Mesothelial cell of epicardium (in vitro differentiated cells): Measurements from ENCODE around the gene ME1. TPM values are rescaled to one million over a fixed set of nuclear protein-coding genes. Genes with fewer than 3 reads are reported as not detected.

Experiments used
- DNase-seq, 2 experiments: peaks; one replicate each; pipeline ENCODE4 v3.0.0; 2021; ENCODE audit warnings: low spot score in 2 of 2; ENCODE audit not compliant: unreplicated experiment in 2 of 2
- H3K27ac Mint-ChIP-seq: 2 replicates; pipeline ENCODE4 v1.8.0; 2021; ENCODE audit warnings: mixed read lengths
- H3K27me3 Mint-ChIP-seq: 2 replicates; pipeline ENCODE4 v1.8.0; 2021; ENCODE audit warnings: low read depth, mixed read lengths
- H3K36me3 Mint-ChIP-seq: 2 replicates; pipeline ENCODE4 v1.8.0; 2021; ENCODE audit warnings: mixed read lengths
- H3K4me1 Mint-ChIP-seq: 2 replicates; pipeline ENCODE4 v1.8.0; 2021; ENCODE audit warnings: mixed read lengths
- H3K4me3 Mint-ChIP-seq: 2 replicates; pipeline ENCODE4 v1.8.0; 2021; ENCODE audit warnings: mild to moderate bottlenecking, moderate library complexity, mixed read lengths
- H3K9me3 Mint-ChIP-seq: 2 replicates; pipeline ENCODE4 v1.8.0; 2021; ENCODE audit warnings: mixed read lengths
- CTCF ChIP-seq: fragments of 200-600 bp; sonication (generic); IDR thresholded peaks from one replicate; pipeline ENCODE4 v1.5.0; 2021; ENCODE audit warnings: antibody characterized with exemption; ENCODE audit not compliant: unreplicated experiment
- total RNA-seq: library from RNA; stranded (reverse); gene quantifications from 3 replicates; pipeline ENCODE4 v1.2.1, GENCODE V29; 2021

ME1 gene
- total RNA-seq, 1 donor from 2014 or later = 9.0 TPM

- Mint-ChIP-seq H3K4me3 (no peak overlapping the region), H3K9me3 (no peaks in the 10 kb centered on the region), H3K4me1 (peaks cover 14% of the 10 kb centered on the region), H3K27me3 (no peaks in the 10 kb centered on the region), H3K27ac (peak overlapping the region; percentile 78), H3K36me3 (no peaks in the 10 kb centered on the region)
- DNase-seq = no peak
- no peak for TF ChIP-seq CTCF
Measured at GRCh38 chr6:83221276-83221675, 209.6 kb downstream of the ME1 start.

GRCh38 chr6:83220121-83220520 is 210.7 kb downstream of the ME1 start:
- peaks cover 14% of the 10 kb centered on the region for H3K4me1 Mint-ChIP-seq
- no peak for TF ChIP-seq CTCF
- H3K27me3 Mint-ChIP-seq = no peaks in the 10 kb centered on the region
- DNase-seq = no peak
- H3K9me3 Mint-ChIP-seq = no peaks in the 10 kb centered on the region
- no peak overlapping the region for H3K27ac Mint-ChIP-seq
- no peak overlapping the region for H3K4me3 Mint-ChIP-seq
- H3K36me3 Mint-ChIP-seq = no peaks in the 10 kb centered on the region

GRCh38 chr6:83218646-83219045 is 212.2 kb downstream of the ME1 start:
- Mint-ChIP-seq H3K9me3 (no peaks in the 10 kb centered on the region), H3K4me1 (peaks cover 11% of the 10 kb centered on the region), H3K27me3 (no peaks in the 10 kb centered on the region), H3K27ac (no peak overlapping the region), H3K36me3 (no peaks in the 10 kb centered on the region), H3K4me3 (no peak overlapping the region)
- no peak for DNase-seq
- no peak for TF ChIP-seq CTCF

GRCh38 chr6:83216806-83217205 is 214.0 kb downstream of the ME1 start:
- DNase-seq = no peak
- no peaks in the 10 kb centered on the region for H3K36me3 Mint-ChIP-seq
- no peaks in the 10 kb centered on the region for H3K9me3 Mint-ChIP-seq
- peaks cover 9% of the 10 kb centered on the region for H3K4me1 Mint-ChIP-seq
- H3K27me3 Mint-ChIP-seq = no peaks in the 10 kb centered on the region
- no peak overlapping the region for H3K27ac Mint-ChIP-seq
- no peak overlapping the region for H3K4me3 Mint-ChIP-seq
- TF ChIP-seq CTCF = no peak

- TF ChIP-seq CTCF = peak; percentile 51
- Mint-ChIP-seq H3K9me3 (no peaks in the 10 kb centered on the region), H3K27ac (no peak overlapping the region), H3K27me3 (no peaks in the 10 kb centered on the region), H3K4me3 (no peak overlapping the region), H3K4me1 (peaks cover 3% of the 10 kb centered on the region), H3K36me3 (no peaks in the 10 kb centered on the region)
- DNase-seq = peak in 1 of 2 experiments; percentile 48
Measured at GRCh38 chr6:83215131-83216047, 215.5 kb downstream of the ME1 start.
